ENCODE results near the gene LIPC.

LIPC gene

DNA sequence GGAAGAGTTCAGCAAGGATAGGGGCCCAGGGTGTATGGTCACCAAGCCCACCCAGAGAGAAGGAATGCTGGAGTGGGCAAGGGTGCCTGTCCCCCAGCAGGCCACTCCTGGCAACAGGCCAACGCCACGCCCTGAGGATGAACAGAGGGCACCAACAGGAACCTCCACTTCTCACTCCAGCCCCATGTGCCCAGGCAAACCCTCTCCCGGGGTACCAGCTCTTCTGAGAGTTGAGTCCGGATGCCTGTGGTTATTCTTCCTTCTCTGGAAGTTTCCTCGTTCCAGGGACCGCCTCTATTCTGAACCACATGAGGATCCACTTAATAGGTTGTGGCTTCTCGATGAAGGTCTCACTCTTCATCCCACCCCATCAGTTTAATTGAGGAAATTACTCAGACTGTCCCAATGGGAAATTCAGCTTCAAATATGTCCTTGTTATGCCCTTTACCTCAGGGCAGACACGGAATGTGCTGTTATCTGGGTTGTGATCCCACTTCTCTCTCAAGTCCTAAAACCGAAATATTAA, 114.3 kb downstream of the LIPC start:
- no peak for TF ChIP-seq CEBPB (IDR thresholded peaks at IDR 0.05)
- peak; percentile 23 for TF ChIP-seq NFIC (IDR thresholded peaks at IDR 0.05)

- TF ChIP-seq YY1 (IDR thresholded peaks at IDR 0.05; ENCODE audit: low read depth) (no peak), EGR1 (IDR thresholded peaks at IDR 0.05) (no peak), TCF12 (IDR thresholded peaks at IDR 0.05; ENCODE audit: low read depth) (peak; percentile 55), EP300 (IDR thresholded peaks at IDR 0.05; ENCODE audit: borderline replicate concordance) (peak; percentile 79; the same call in 1 of the 2 replicates), RAD21 (IDR thresholded peaks at IDR 0.05; ENCODE audit: low read depth) (peak; percentile 21), TEAD4 (IDR thresholded peaks at IDR 0.05) (peak; percentile 95), NFIC (IDR thresholded peaks at IDR 0.05) (peak; percentile 81)
- TF ChIP-seq, protein P1, sequence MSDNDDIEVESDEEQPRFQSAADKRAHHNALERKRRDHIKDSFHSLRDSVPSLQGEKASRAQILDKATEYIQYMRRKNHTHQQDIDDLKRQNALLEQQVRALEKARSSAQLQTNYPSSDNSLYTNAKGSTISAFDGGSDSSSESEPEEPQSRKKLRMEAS (IDR thresholded peaks at IDR 0.05) = peak; percentile 87
Observed at GRCh38 chr15:58546635-58547627, 115.1 kb downstream of the LIPC start.

GRCh38 chr15:58547628-58548307, 116.0 kb downstream of the LIPC start:
- TF ChIP-seq EP300 (IDR thresholded peaks at IDR 0.05; ENCODE audit: borderline replicate concordance) (no peak), TAF1 (IDR thresholded peaks at IDR 0.05; ENCODE audit: low read depth) (no peak), ZBTB7A (IDR thresholded peaks at IDR 0.05; ENCODE audit: low read depth) (no peak)

- TF ChIP-seq NFIC (IDR thresholded peaks at IDR 0.05) (no peak), USF1 (IDR thresholded peaks at IDR 0.05) (no peak), CEBPB (IDR thresholded peaks at IDR 0.05) (no peak)
- TF ChIP-seq, protein P2, sequence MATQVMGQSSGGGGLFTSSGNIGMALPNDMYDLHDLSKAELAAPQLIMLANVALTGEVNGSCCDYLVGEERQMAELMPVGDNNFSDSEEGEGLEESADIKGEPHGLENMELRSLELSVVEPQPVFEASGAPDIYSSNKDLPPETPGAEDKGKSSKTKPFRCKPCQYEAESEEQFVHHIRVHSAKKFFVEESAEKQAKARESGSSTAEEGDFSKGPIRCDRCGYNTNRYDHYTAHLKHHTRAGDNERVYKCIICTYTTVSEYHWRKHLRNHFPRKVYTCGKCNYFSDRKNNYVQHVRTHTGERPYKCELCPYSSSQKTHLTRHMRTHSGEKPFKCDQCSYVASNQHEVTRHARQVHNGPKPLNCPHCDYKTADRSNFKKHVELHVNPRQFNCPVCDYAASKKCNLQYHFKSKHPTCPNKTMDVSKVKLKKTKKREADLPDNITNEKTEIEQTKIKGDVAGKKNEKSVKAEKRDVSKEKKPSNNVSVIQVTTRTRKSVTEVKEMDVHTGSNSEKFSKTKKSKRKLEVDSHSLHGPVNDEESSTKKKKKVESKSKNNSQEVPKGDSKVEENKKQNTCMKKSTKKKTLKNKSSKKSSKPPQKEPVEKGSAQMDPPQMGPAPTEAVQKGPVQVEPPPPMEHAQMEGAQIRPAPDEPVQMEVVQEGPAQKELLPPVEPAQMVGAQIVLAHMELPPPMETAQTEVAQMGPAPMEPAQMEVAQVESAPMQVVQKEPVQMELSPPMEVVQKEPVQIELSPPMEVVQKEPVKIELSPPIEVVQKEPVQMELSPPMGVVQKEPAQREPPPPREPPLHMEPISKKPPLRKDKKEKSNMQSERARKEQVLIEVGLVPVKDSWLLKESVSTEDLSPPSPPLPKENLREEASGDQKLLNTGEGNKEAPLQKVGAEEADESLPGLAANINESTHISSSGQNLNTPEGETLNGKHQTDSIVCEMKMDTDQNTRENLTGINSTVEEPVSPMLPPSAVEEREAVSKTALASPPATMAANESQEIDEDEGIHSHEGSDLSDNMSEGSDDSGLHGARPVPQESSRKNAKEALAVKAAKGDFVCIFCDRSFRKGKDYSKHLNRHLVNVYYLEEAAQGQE (IDR thresholded peaks at IDR 0.05; ENCODE audit: low read depth) = no peak
Observed at GRCh38 chr15:58548308-58549012, 116.7 kb downstream of the LIPC start.

GRCh38 chr15:58549013-58549784, 117.4 kb downstream of the LIPC start:
- TF ChIP-seq TAF1 (IDR thresholded peaks at IDR 0.05; ENCODE audit: low read depth) = 0 out of 2 replicates have a peak, but pooled peaks have one; percentile 16
- TF ChIP-seq EGR1 (IDR thresholded peaks at IDR 0.05) = no peak

- TF ChIP-seq, protein P1 (IDR thresholded peaks at IDR 0.05) = no peak
- no peak for TF ChIP-seq EP300 (IDR thresholded peaks at IDR 0.05; ENCODE audit: borderline replicate concordance)
- TF ChIP-seq, protein P2 (IDR thresholded peaks at IDR 0.05; ENCODE audit: low read depth) = no peak
- no peak for TF ChIP-seq TAF1 (IDR thresholded peaks at IDR 0.05; ENCODE audit: low read depth)
- TF ChIP-seq RAD21 (IDR thresholded peaks at IDR 0.05; ENCODE audit: low read depth) = no peak
- no peak for TF ChIP-seq CEBPB (IDR thresholded peaks at IDR 0.05)
- TF ChIP-seq NFIC (IDR thresholded peaks at IDR 0.05) = no peak
- TF ChIP-seq TCF12 (IDR thresholded peaks at IDR 0.05; ENCODE audit: low read depth) = no peak
- no peak for TF ChIP-seq YY1 (IDR thresholded peaks at IDR 0.05; ENCODE audit: low read depth)
- no peak for TF ChIP-seq CREB1 (IDR thresholded peaks at IDR 0.05; ENCODE audit: low read depth)
- TF ChIP-seq FOXM1 (IDR thresholded peaks at IDR 0.05; ENCODE audit: borderline replicate concordance, low read depth) = no peak
- no peak for TF ChIP-seq ZBTB7A (IDR thresholded peaks at IDR 0.05; ENCODE audit: low read depth)
- TF ChIP-seq EGR1 (IDR thresholded peaks at IDR 0.05) = no peak
- TF ChIP-seq USF1 (IDR thresholded peaks at IDR 0.05) = no peak
- TF ChIP-seq TEAD4 (IDR thresholded peaks at IDR 0.05) = no peak
Observed at GRCh38 chr15:58549785-58550074, 117.9 kb downstream of the LIPC start.
